Panc1 (cell line): Measurements from ENCODE around the gene RILPL1.

Experiments
- POLR2AphosphoS5 ChIP-seq: IDR thresholded peaks from 2 replicates; pipeline ENCODE4 v1.6.1; 2012; ENCODE audit warnings: mild to moderate bottlenecking, low read depth, low read length, moderate library complexity
- SIN3A ChIP-seq: IDR thresholded peaks from 2 replicates; pipeline ENCODE4 v1.6.1; 2012; ENCODE audit warnings: low read depth, mild to moderate bottlenecking, low read length, moderate library complexity, borderline replicate concordance; ENCODE audit not compliant: insufficient read depth
- TCF7L2 ChIP-seq: IDR thresholded peaks from 2 replicates; pipeline ENCODE4 v1.6.1; 2011; ENCODE audit warnings: mild to moderate bottlenecking, low read depth, low read length, inconsistent platforms
- TF ChIP-seq, protein P1 (sequence below): fragments of 450-650 bp; IDR thresholded peaks from 2 replicates; pipeline ENCODE4 v1.5.1; 2017; ENCODE audit warnings: mild to moderate bottlenecking
- TF ChIP-seq, protein P2 (sequence below), 2 experiments: IDR thresholded peaks; 2 replicates each; pipeline ENCODE4 v1.6.1; 2011 to 2012; ENCODE audit warnings: low read depth in 2 of 2, control low read depth in 1 of 2, low read length in 1 of 2, mild to moderate bottlenecking in 1 of 2, moderate library complexity in 1 of 2; ENCODE audit not compliant: insufficient read depth in 1 of 2

DNA sequence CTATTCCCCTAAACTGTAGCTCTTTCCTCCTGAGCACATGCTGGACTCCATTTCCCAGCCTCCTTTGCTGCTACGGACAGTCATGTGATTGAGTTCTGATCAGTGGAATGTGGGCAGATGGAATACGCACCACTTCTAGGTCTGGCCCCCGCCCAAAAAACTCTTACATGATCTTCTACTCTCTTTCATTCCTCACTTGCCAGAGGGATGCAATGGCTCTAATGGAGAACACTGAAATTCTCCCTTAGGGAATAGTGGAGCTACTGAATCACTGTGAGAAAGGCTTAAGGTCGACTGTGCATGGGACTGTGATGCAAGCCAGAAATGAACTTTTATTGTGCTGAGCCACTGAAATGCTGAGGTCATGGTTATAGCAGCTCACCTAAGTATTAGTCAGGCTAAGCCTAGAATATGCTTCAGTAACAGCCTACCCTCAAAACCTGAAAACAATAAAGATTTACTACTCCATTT, 37.9 kb upstream of the RILPL1 start:
- TF ChIP-seq, protein P1, sequence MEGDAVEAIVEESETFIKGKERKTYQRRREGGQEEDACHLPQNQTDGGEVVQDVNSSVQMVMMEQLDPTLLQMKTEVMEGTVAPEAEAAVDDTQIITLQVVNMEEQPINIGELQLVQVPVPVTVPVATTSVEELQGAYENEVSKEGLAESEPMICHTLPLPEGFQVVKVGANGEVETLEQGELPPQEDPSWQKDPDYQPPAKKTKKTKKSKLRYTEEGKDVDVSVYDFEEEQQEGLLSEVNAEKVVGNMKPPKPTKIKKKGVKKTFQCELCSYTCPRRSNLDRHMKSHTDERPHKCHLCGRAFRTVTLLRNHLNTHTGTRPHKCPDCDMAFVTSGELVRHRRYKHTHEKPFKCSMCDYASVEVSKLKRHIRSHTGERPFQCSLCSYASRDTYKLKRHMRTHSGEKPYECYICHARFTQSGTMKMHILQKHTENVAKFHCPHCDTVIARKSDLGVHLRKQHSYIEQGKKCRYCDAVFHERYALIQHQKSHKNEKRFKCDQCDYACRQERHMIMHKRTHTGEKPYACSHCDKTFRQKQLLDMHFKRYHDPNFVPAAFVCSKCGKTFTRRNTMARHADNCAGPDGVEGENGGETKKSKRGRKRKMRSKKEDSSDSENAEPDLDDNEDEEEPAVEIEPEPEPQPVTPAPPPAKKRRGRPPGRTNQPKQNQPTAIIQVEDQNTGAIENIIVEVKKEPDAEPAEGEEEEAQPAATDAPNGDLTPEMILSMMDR = no peak
- TF ChIP-seq SIN3A (no peak), POLR2AphosphoS5 (no peak), TCF7L2 (no peak)
- TF ChIP-seq, protein P2, sequence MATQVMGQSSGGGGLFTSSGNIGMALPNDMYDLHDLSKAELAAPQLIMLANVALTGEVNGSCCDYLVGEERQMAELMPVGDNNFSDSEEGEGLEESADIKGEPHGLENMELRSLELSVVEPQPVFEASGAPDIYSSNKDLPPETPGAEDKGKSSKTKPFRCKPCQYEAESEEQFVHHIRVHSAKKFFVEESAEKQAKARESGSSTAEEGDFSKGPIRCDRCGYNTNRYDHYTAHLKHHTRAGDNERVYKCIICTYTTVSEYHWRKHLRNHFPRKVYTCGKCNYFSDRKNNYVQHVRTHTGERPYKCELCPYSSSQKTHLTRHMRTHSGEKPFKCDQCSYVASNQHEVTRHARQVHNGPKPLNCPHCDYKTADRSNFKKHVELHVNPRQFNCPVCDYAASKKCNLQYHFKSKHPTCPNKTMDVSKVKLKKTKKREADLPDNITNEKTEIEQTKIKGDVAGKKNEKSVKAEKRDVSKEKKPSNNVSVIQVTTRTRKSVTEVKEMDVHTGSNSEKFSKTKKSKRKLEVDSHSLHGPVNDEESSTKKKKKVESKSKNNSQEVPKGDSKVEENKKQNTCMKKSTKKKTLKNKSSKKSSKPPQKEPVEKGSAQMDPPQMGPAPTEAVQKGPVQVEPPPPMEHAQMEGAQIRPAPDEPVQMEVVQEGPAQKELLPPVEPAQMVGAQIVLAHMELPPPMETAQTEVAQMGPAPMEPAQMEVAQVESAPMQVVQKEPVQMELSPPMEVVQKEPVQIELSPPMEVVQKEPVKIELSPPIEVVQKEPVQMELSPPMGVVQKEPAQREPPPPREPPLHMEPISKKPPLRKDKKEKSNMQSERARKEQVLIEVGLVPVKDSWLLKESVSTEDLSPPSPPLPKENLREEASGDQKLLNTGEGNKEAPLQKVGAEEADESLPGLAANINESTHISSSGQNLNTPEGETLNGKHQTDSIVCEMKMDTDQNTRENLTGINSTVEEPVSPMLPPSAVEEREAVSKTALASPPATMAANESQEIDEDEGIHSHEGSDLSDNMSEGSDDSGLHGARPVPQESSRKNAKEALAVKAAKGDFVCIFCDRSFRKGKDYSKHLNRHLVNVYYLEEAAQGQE (IDR thresholded peaks at IDR 0.05; ENCODE audit: insufficient read depth in 1 of 2, low read depth in 2 of 2, low read length in 1 of 2) = no peak
